OCI-LY1 (cell line): ENCODE results near the gene LRR1.

Source experiments
- H2AFZ ChIP-seq: fragments of 200-600 bp; sonication (generic), shearing (Covaris generic); 2 replicates; pipeline ENCODE4 v1.6.0; 2014; ENCODE audit warnings: antibody characterized with exemption, mild to moderate bottlenecking, low read length
- H3F3A ChIP-seq: fragments of 200-600 bp; sonication (generic), shearing (Covaris generic); 2 replicates; pipeline ENCODE4 v1.6.0; 2014; ENCODE audit warnings: mild to moderate bottlenecking, antibody characterized with exemption, low read length, moderate library complexity; ENCODE audit not compliant: insufficient read depth
- H3K27ac ChIP-seq: fragments of 200-600 bp; sonication (generic); 2 replicates; pipeline ENCODE4 v1.5.1; 2014; ENCODE audit warnings: low read length, mixed run types, mild to moderate bottlenecking, low read depth; ENCODE audit not compliant: poor library complexity, severe bottlenecking
- H3K27me3 ChIP-seq: fragments of 200-600 bp; sonication (generic); 2 replicates; pipeline ENCODE4 v1.6.0; 2014; ENCODE audit warnings: antibody characterized with exemption, mild to moderate bottlenecking, low read length, moderate library complexity; ENCODE audit not compliant: insufficient read depth
- H3K36me3 ChIP-seq: fragments of 200-600 bp; sonication (generic); 2 replicates; pipeline ENCODE4 v1.6.1; 2014; ENCODE audit warnings: mild to moderate bottlenecking, antibody characterized with exemption, low read length, moderate library complexity, mixed read lengths; ENCODE audit not compliant: insufficient read depth
- H3K4me1 ChIP-seq: fragments of 200-600 bp; sonication (generic); 2 replicates; pipeline ENCODE4 v1.5.1; 2014; ENCODE audit warnings: mild to moderate bottlenecking, low read length, moderate library complexity; ENCODE audit not compliant: insufficient read depth, severe bottlenecking
- H3K4me2 ChIP-seq: fragments of 200-600 bp; sonication (generic), shearing (Covaris generic); 2 replicates; pipeline ENCODE4 v1.6.1; 2014; ENCODE audit warnings: low read length
- H3K4me3 ChIP-seq: fragments of 200-600 bp; sonication (generic); 2 replicates; pipeline ENCODE4 v1.5.1; 2014; ENCODE audit warnings: low read length, low read depth, mild to moderate bottlenecking, mixed read lengths; ENCODE audit not compliant: poor library complexity, severe bottlenecking
- H3K79me2 ChIP-seq: fragments of 200-600 bp; shearing (Covaris generic); 2 replicates; pipeline ENCODE4 v1.6.1; 2016; ENCODE audit warnings: mixed run types, low read length, mixed read lengths; ENCODE audit not compliant: insufficient read depth
- H3K9ac ChIP-seq: fragments of 200-600 bp; sonication (generic), shearing (Covaris generic); 2 replicates; pipeline ENCODE4 v1.6.1; 2014; ENCODE audit warnings: mild to moderate bottlenecking, low read length, mixed read lengths
- H3K9me2 ChIP-seq: fragments of 200-600 bp; sonication (generic), shearing (Covaris generic); 2 replicates; pipeline ENCODE4 v1.6.1; 2014; ENCODE audit warnings: low read depth, mild to moderate bottlenecking, low read length, mixed read lengths
- H3K9me3 ChIP-seq: fragments of 200-600 bp; shearing (Covaris generic); 2 replicates; pipeline ENCODE4 v1.6.1; 2014; ENCODE audit warnings: low read length, mixed read lengths
- H4K20me1 ChIP-seq: fragments of 200-600 bp; sonication (generic), shearing (Covaris generic); 2 replicates; pipeline ENCODE4 v1.6.0; 2016; ENCODE audit warnings: mild to moderate bottlenecking, low read length; ENCODE audit not compliant: insufficient read depth
- EZH2 ChIP-seq: fragments of 200-600 bp; sonication (generic), shearing (Covaris generic); IDR thresholded peaks from 2 replicates; pipeline ENCODE4 v1.8.0; 2017; ENCODE audit warnings: borderline replicate concordance, mixed run types, mild to moderate bottlenecking, antibody characterized with exemption, low read length, moderate library complexity, mixed read lengths
- TF ChIP-seq, protein P1 (sequence below): fragments of 200-600 bp; sonication (generic), shearing (Covaris generic); IDR thresholded peaks from 2 replicates; pipeline ENCODE4 v1.5.1; 2017; ENCODE audit warnings: mild to moderate bottlenecking, antibody characterized with exemption, low read length, moderate library complexity, mixed read lengths

LRR1 gene

DNA sequence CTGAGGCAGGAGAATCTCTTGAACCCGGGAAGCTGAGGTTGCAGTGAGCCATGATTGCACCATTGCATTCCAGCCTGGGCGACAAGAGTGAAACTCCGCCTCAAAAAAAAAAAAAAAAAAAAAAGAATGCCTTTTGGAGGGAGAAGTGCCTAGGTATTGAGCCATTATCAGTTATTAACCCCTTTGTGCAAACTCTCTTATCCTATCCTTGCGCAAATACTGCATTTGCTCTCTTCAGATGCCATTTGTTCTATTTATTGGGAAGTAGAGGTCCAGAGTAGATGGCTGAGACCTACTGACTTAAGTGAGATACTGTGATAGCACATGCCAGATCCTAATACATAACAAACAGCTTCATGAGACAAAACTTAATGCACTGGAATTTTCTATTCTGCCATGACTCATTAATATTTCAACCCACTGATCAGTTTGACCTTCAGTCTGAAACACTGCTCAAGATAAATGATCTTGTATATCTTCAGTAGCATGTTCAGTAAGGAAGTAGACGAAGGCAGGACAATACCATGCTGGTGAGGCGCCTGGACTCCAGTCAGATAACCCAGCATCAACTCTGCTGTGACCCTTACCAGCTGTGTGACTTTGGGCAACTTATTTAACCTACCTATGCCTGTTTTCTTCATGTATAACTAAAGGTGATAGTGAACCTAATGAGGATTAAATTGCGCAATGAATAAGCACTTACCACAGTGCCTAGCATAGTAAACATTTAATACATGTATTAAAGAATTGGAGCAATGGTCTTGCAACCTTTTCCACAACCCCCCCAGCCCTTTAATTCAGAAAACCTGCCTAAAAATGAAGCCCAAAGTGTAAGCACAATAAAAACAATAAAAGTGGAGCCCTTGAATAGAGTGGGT is 42.0 kb downstream of the LRR1 start:
- H3K9me3 ChIP-seq: no peaks in the 10 kb centered on the region
- peaks cover 43% of the 10 kb centered on the region for H3K36me3 ChIP-seq
- peak overlapping the region; percentile 34 for H3K27ac ChIP-seq
- TF ChIP-seq, protein P1, sequence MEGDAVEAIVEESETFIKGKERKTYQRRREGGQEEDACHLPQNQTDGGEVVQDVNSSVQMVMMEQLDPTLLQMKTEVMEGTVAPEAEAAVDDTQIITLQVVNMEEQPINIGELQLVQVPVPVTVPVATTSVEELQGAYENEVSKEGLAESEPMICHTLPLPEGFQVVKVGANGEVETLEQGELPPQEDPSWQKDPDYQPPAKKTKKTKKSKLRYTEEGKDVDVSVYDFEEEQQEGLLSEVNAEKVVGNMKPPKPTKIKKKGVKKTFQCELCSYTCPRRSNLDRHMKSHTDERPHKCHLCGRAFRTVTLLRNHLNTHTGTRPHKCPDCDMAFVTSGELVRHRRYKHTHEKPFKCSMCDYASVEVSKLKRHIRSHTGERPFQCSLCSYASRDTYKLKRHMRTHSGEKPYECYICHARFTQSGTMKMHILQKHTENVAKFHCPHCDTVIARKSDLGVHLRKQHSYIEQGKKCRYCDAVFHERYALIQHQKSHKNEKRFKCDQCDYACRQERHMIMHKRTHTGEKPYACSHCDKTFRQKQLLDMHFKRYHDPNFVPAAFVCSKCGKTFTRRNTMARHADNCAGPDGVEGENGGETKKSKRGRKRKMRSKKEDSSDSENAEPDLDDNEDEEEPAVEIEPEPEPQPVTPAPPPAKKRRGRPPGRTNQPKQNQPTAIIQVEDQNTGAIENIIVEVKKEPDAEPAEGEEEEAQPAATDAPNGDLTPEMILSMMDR: no peak
- TF ChIP-seq EZH2: no peak
- H3F3A ChIP-seq: no peaks in the 10 kb centered on the region
- no peaks in the 10 kb centered on the region for H4K20me1 ChIP-seq
- H3K27me3 ChIP-seq: no peaks in the 10 kb centered on the region
- H3K9ac ChIP-seq: no peak overlapping the region
- H3K4me1 ChIP-seq: peaks cover 30% of the 10 kb centered on the region
- H3K79me2 ChIP-seq: peaks cover 10% of the 10 kb centered on the region
- no peak overlapping the region for H3K4me3 ChIP-seq
- no peaks in the 10 kb centered on the region for H3K9me2 ChIP-seq
- H3K4me2 ChIP-seq: peak overlapping the region; percentile 24; the same call in 1 of the 2 replicates
- H2AFZ ChIP-seq: no peak overlapping the region

DNA sequence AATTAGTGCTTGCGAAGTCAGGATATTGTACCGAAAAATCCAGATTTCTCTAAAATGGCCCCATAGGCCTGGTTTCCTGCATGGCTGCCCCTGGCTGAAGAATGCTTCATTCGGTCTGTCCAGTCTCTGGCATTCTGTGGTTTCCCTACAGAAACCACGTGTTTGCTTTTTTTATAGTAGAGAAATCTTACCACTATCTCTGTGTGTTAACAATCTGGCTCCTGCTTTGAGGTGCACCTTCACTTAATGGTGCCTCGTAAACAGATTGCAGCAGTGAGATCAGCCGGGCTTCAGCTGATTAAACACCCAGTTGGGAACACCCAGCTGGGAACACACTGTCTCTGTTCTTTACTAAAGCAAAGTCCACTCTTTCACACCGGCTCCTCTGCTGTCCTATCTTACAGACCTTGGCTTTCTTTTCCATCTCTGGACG is 43.0 kb downstream of the LRR1 start:
- Histone ChIP-seq H3K79me2 (peaks cover 3% of the 10 kb centered on the region), H4K20me1 (no peaks in the 10 kb centered on the region), H3K27ac (peak overlapping the region; percentile 34), H3F3A (no peaks in the 10 kb centered on the region), H3K36me3 (peaks cover 42% of the 10 kb centered on the region), H3K4me1 (peaks cover 21% of the 10 kb centered on the region), H2AFZ (no peak overlapping the region), H3K9ac (no peak overlapping the region), H3K4me2 (peak overlapping the region; percentile 24; the same call in 1 of the 2 replicates), H3K27me3 (no peaks in the 10 kb centered on the region), H3K9me2 (no peaks in the 10 kb centered on the region), H3K4me3 (no peak overlapping the region), H3K9me3 (no peaks in the 10 kb centered on the region)
- TF ChIP-seq, protein P1: no peak
- TF ChIP-seq EZH2: no peak

DNA sequence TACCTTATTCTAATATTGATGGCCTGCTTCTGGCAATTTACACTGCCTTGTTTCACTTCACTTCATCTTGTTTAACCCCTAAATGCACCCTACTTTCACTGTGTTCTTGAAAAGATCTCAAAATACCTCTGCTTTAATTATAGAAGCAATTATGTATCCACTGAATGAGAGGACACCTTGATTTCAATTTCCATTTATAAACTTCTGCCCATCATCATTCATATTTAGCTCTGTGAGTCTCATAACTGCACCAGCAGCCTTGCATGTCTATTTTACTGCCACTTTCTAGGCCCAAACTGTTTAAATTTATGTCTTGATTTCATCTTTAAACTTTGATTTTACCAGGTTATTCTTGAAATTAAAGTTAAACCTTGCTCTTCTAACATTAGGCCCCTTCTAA is 43.4 kb downstream of the LRR1 start:
- H3F3A ChIP-seq: no peaks in the 10 kb centered on the region
- peak overlapping the region; percentile 34 for H3K27ac ChIP-seq
- H3K9ac ChIP-seq: no peak overlapping the region
- H3K4me2 ChIP-seq: peak overlapping the region; percentile 24; the same call in 1 of the 2 replicates
- H3K9me3 ChIP-seq: no peaks in the 10 kb centered on the region
- no peak overlapping the region for H2AFZ ChIP-seq
- peaks cover 19% of the 10 kb centered on the region for H3K4me1 ChIP-seq
- H3K9me2 ChIP-seq: no peaks in the 10 kb centered on the region
- H3K4me3 ChIP-seq: no peak overlapping the region
- no peaks in the 10 kb centered on the region for H3K79me2 ChIP-seq
- no peaks in the 10 kb centered on the region for H4K20me1 ChIP-seq
- TF ChIP-seq, protein P1: no peak
- no peak for TF ChIP-seq EZH2
- H3K36me3 ChIP-seq: peaks cover 44% of the 10 kb centered on the region
- no peaks in the 10 kb centered on the region for H3K27me3 ChIP-seq
